HEK293 (cell line): Measurements from ENCODE around the gene LAG3.

ENCODE experiments used
- CTCF ChIA-PET: fragments of 350-600 bp; formaldehyde crosslinking; extraction: SDS; loops from one replicate; lab custom pipeline; 2021; ENCODE audit warnings: antibody characterized with exemption; lab: Yijun Ruan, JAX
- POLR2A ChIA-PET: fragments of 300-600 bp; formaldehyde crosslinking; extraction: SDS; loops from one replicate; lab custom pipeline; 2020; ENCODE audit warnings: antibody characterized with exemption, inconsistent platforms; lab: Yijun Ruan, JAX
- H3K27ac ChIP-seq: fragments of 200-500 bp; sonication (Bioruptor generic); 2 replicates; pipeline ENCODE4 v1.5.1; 2014; ENCODE audit warnings: low read depth, low read length, control low read depth, inconsistent platforms; ENCODE audit errors: extremely low read depth
- H3K36me3 ChIP-seq, 2 experiments: fragments of 200-500 bp in 1 of 2; sonication (Bioruptor generic) in 1 of 2; 1 replicate in 1 of 2; 2 replicates in 1 of 2; pipeline ENCODE4 v1.5.1; 2014 to 2017; ENCODE audit warnings: inconsistent platforms in 2 of 2, low read length in 2 of 2; ENCODE audit not compliant: control insufficient read depth in 2 of 2, insufficient read depth in 1 of 2
- H3K4me1 ChIP-seq: fragments of 200-500 bp; sonication (Bioruptor generic); 2 replicates; pipeline ENCODE4 v1.5.1; 2014; ENCODE audit warnings: mild to moderate bottlenecking, low read length, inconsistent platforms; ENCODE audit not compliant: control insufficient read depth, insufficient read depth
- H3K4me3 ChIP-seq: 2 replicates; pipeline ENCODE4 v1.5.1; 2011; ENCODE audit warnings: low read depth, mild to moderate bottlenecking, control low read depth, low read length, moderate library complexity
- H3K9me3 ChIP-seq: fragments of 200-500 bp; sonication (Bioruptor generic); 2 replicates; pipeline ENCODE4 v1.5.1; 2014; ENCODE audit warnings: low read depth, low read length, inconsistent platforms; ENCODE audit not compliant: control insufficient read depth, insufficient read depth
- GLI4 ChIP-seq: fragments of 450-650 bp; formaldehyde crosslinking; IDR thresholded peaks from 2 replicates; pipeline ENCODE4 v1.5.1; 2016; ENCODE audit warnings: missing biosample characterization, missing genetic modification characterization
- KLF7 ChIP-seq: fragments of 450-650 bp; formaldehyde crosslinking; IDR thresholded peaks from 2 replicates; pipeline ENCODE4 v1.5.1; 2016; ENCODE audit warnings: missing biosample characterization, missing genetic modification characterization, borderline replicate concordance
- MYNN ChIP-seq: fragments of 450-650 bp; formaldehyde crosslinking; IDR thresholded peaks from 2 replicates; pipeline ENCODE4 v1.5.1; 2016; ENCODE audit warnings: missing biosample characterization, missing genetic modification characterization, borderline replicate concordance
- OVOL3 ChIP-seq: fragments of 450-650 bp; formaldehyde crosslinking; IDR thresholded peaks from 2 replicates; pipeline ENCODE4 v1.5.1; 2016; ENCODE audit warnings: missing biosample characterization, missing genetic modification characterization
- PBX3 ChIP-seq: sonication (generic); formaldehyde crosslinking; IDR thresholded peaks from 2 replicates; pipeline ENCODE4 v1.8.1; 2022; ENCODE audit warnings: mild to moderate bottlenecking, moderate library complexity, missing genetic modification reagents
- PRDM6 ChIP-seq: fragments of 450-650 bp; formaldehyde crosslinking; IDR thresholded peaks from 2 replicates; pipeline ENCODE4 v1.5.1; 2017; ENCODE audit warnings: missing biosample characterization, missing genetic modification characterization
- ZBTB11 ChIP-seq: fragments of 450-650 bp; formaldehyde crosslinking; conservative IDR thresholded peaks from 2 replicates; pipeline ENCODE4 v1.5.1; 2016; ENCODE audit warnings: low read depth, missing biosample characterization, missing genetic modification characterization
- ZNF169 ChIP-seq: fragments of 450-650 bp; formaldehyde crosslinking; IDR thresholded peaks from 2 replicates; pipeline ENCODE4 v1.5.1; 2016; ENCODE audit warnings: missing biosample characterization, missing genetic modification characterization
- ZNF2 ChIP-seq: fragments of 450-650 bp; formaldehyde crosslinking; IDR thresholded peaks from 2 replicates; pipeline ENCODE4 v1.5.1; 2016; ENCODE audit warnings: missing biosample characterization, missing genetic modification characterization
- ZNF274 ChIP-seq, 2 experiments: fragments of 200-500 bp in 1 of 2; fragments of 450-650 bp in 1 of 2; sonication (Bioruptor generic) in 1 of 2; formaldehyde crosslinking in 1 of 2; IDR thresholded peaks; 2 replicates each; pipeline versions ENCODE4 v1.5.1 to v1.6.1; 2014 to 2016; ENCODE audit warnings: borderline replicate concordance in 1 of 2, inconsistent platforms in 1 of 2, low read length in 1 of 2, missing biosample characterization in 1 of 2, missing genetic modification characterization in 1 of 2
- ZNF350 ChIP-seq: fragments of 450-650 bp; formaldehyde crosslinking; IDR thresholded peaks from 2 replicates; pipeline ENCODE4 v1.5.0; 2017; ENCODE audit warnings: missing biosample characterization, mild to moderate bottlenecking, missing genetic modification characterization
- ZNF362 ChIP-seq: fragments of 450-650 bp; formaldehyde crosslinking; IDR thresholded peaks from 2 replicates; pipeline ENCODE4 v1.5.1; 2016; ENCODE audit warnings: missing biosample characterization, missing genetic modification characterization
- ZNF513 ChIP-seq: fragments of 450-650 bp; IDR thresholded peaks from 2 replicates; pipeline ENCODE4 v1.5.1; 2018; ENCODE audit warnings: missing biosample characterization, missing genetic modification characterization
- ZNF548 ChIP-seq: fragments of 450-650 bp; formaldehyde crosslinking; IDR thresholded peaks from 2 replicates; pipeline ENCODE4 v1.5.1; 2016; ENCODE audit warnings: missing biosample characterization, missing genetic modification characterization
- ZNF580 ChIP-seq: fragments of 450-650 bp; formaldehyde crosslinking; IDR thresholded peaks from 2 replicates; pipeline ENCODE4 v1.5.1; 2016; ENCODE audit warnings: missing biosample characterization, missing genetic modification characterization
- ZNF626 ChIP-seq: fragments of 450-650 bp; sonication (Bioruptor Pico); formaldehyde crosslinking; IDR thresholded peaks from 2 replicates; pipeline ENCODE4 v1.5.1; 2018; ENCODE audit warnings: missing biosample characterization, missing genetic modification characterization, inconsistent platforms
- ZNF658 ChIP-seq: fragments of 450-650 bp; formaldehyde crosslinking; IDR thresholded peaks from 2 replicates; pipeline ENCODE4; 2016; ENCODE audit warnings: missing biosample characterization, missing genetic modification characterization
- ZNF660 ChIP-seq: fragments of 450-650 bp; IDR thresholded peaks from 2 replicates; pipeline ENCODE4 v1.5.1; 2018; ENCODE audit warnings: missing biosample characterization, mild to moderate bottlenecking, missing genetic modification characterization
- ZNF747 ChIP-seq: fragments of 450-650 bp; formaldehyde crosslinking; IDR thresholded peaks from 2 replicates; pipeline ENCODE4 v1.5.1; 2016; ENCODE audit warnings: missing biosample characterization, missing genetic modification characterization
- ZNF791 ChIP-seq: fragments of 450-650 bp; formaldehyde crosslinking; IDR thresholded peaks from 2 replicates; pipeline ENCODE4 v1.5.1; 2016; ENCODE audit warnings: missing biosample characterization, missing genetic modification characterization

Gene LAG3

GRCh38 chr12:6788972-6789924 lies 16.9 kb downstream of the LAG3 start, which contains the start of gene CD4 (continued):
- no peak for TF ChIP-seq MYNN (tag by site-specific recombination)
- no peak for TF ChIP-seq PRDM6 (tag by site-specific recombination)
- TF ChIP-seq ZNF660 (tag by site-specific recombination): no peak
- no peak for TF ChIP-seq GLI4 (tag by site-specific recombination)
- no peak for TF ChIP-seq KLF7 (tag by site-specific recombination)
- TF ChIP-seq ZNF548: no peak
- no peak for TF ChIP-seq ZNF169 (tag by site-specific recombination)
- no peak for TF ChIP-seq ZNF513 (tag by site-specific recombination)
- no peak for TF ChIP-seq ZNF274 (IDR thresholded peaks at IDR 0.05; ENCODE audit: low read length)
- no peak for TF ChIP-seq ZNF274 (tag by site-specific recombination; IDR thresholded peaks at IDR 0.05; ENCODE audit: borderline replicate concordance)
- TF ChIP-seq ZNF626 (tag by site-specific recombination): no peak
- TF ChIP-seq ZNF658 (tag by site-specific recombination): no peak
- no peak for TF ChIP-seq ZNF791 (tag by site-specific recombination)

GRCh38 chr12:6790496-6791150 lies 18.3 kb downstream of the LAG3 start:
- Histone ChIP-seq H3K4me1 (no peaks in the 10 kb centered on the region), H3K9me3 (no peaks in the 10 kb centered on the region), H3K36me3 (no peaks in the 10 kb centered on the region), H3K27ac (no peak overlapping the region), H3K4me3 (no peak overlapping the region)
- CTCF ChIA-PET: interaction anchor here (1.0 to 1.3 kb wide), 3 partner anchors 12 to 39 kb away, joined by 3 to 4 read pairs (median 3); no protein-coding TSS in a partner anchor
- POLR2A ChIA-PET: no interaction called here
- TF ChIP-seq ZNF580: no peak

GRCh38 chr12:6791931-6792520 lies 19.7 kb downstream of the LAG3 start:
- no peak overlapping the region for H3K27ac ChIP-seq
- no peaks in the 10 kb centered on the region for H3K4me1 ChIP-seq
- CTCF ChIA-PET: interaction anchor here (0.9 to 1.5 kb wide), 4 partner anchors 13 to 38 kb away, joined by 3 to 10 read pairs (median 6); partner anchors contain the start of gene PTMS
- TF ChIP-seq OVOL3 (tag by site-specific recombination) (no peak), ZNF747 (no peak), ZBTB11 (tag by site-specific recombination) (no peak), PBX3 (CRISPR knock-in tag) (no peak), ZNF660 (tag by site-specific recombination) (no peak), ZNF2 (tag by site-specific recombination) (no peak), ZNF362 (tag by site-specific recombination) (no peak), ZNF350 (tag by site-specific recombination) (no peak)

More at GRCh38 chr12:6791931-6792520, 19.7 kb downstream of the LAG3 start:
- no peak overlapping the region for H3K4me3 ChIP-seq
- no peaks in the 10 kb centered on the region for H3K36me3 ChIP-seq
- POLR2A ChIA-PET: no interaction called here
- no peaks in the 10 kb centered on the region for H3K9me3 ChIP-seq
